H1 (cell line): ENCODE measurements around the gene CTRL. TPM values are rescaled to one million over a fixed set of nuclear protein-coding genes. Genes with fewer than 3 reads are reported as not detected.

Experiments
- CHD1 ChIP-seq: IDR thresholded peaks from 2 replicates; pipeline ENCODE4 v1.6.1; 2012; ENCODE audit warnings: low read depth, low read length, improper control_type of control experiment
- CHD7 ChIP-seq: fragments of 300-600 bp; sonication (generic); IDR thresholded peaks from 2 replicates; pipeline ENCODE4 v1.7.1; 2012; ENCODE audit warnings: low read length, moderate library complexity, mild to moderate bottlenecking, inconsistent platforms; ENCODE audit not compliant: insufficient replicate concordance
- EZH2 ChIP-seq: fragments of 200-600 bp; sonication (generic); IDR thresholded peaks from 2 replicates; pipeline ENCODE4 v1.7.1; 2012; ENCODE audit warnings: low read depth, mild to moderate bottlenecking, moderate library complexity, low read length, inconsistent platforms; ENCODE audit not compliant: severe bottlenecking
- HDAC6 ChIP-seq: IDR thresholded peaks from one replicate; pipeline ENCODE4 v1.7.1; 2012; ENCODE audit warnings: low read depth, mild to moderate bottlenecking, inconsistent platforms, low read length, moderate library complexity
- KDM1A ChIP-seq: fragments of 200-600, 300-600 bp; sonication (generic); IDR thresholded peaks from 2 replicates; pipeline ENCODE4 v1.7.1; 2016; ENCODE audit warnings: mild to moderate bottlenecking, low read length, borderline replicate concordance
- NANOG ChIP-seq: IDR thresholded peaks from 2 replicates; pipeline ENCODE4 v1.6.1; 2011; ENCODE audit warnings: low read length, low read depth, mild to moderate bottlenecking, inconsistent platforms; ENCODE audit not compliant: insufficient read depth, poor library complexity, severe bottlenecking
- SIN3A ChIP-seq, 2 experiments: IDR thresholded peaks in 1 of 2; conservative IDR thresholded peaks in 1 of 2; 2 replicates each; pipeline ENCODE4 v1.6.1; 2011 to 2012; ENCODE audit warnings: low read length in 2 of 2, improper control_type of control experiment in 1 of 2, low read depth in 1 of 2, mild to moderate bottlenecking in 1 of 2
- TBP ChIP-seq: IDR thresholded peaks from 2 replicates; pipeline ENCODE4 v1.6.1; 2011; ENCODE audit warnings: low read depth, low read length, improper control_type of control experiment
- USF2 ChIP-seq: IDR thresholded peaks from 2 replicates; pipeline ENCODE4 v1.6.1; 2011; ENCODE audit warnings: low read length, improper control_type of control experiment
- polyA plus RNA-seq, 7 experiments: library from polyadenylated mRNA; depleted of rRNA in 3 of 7; stranded (reverse) in 5 of 7; unstranded in 2 of 7; fragments of >200 nt in 5 of 7; fragments of 200-250 nt in 2 of 7; gene quantifications; 1 replicate in 5 of 7; 2 replicates in 1 of 7; 4 replicates in 1 of 7; pipeline versions ENCODE4 v1.2.1 to v1.2.3, GENCODE V29; 2011 to 2013; ENCODE audit warnings: missing spikeins in 2 of 7, mixed read lengths in 2 of 7
- total RNA-seq: library from RNA; stranded (reverse); fragmentation: NEBNext Ultra II Directional; extraction: Animal tissue kit (Norgen Biotek cat#: 25700); gene quantifications from 2 replicates; pipeline ENCODE4 v1.2.1, GENCODE V29; 2021

CTRL gene
- total and polyA plus RNA-seq, 2 of the 8 experiments (the other 6 are each of a cell fraction or from before 2014, with no cell fraction given) = 1.7 to 4.2 TPM

- no peak for TF ChIP-seq CHD7
- TF ChIP-seq CHD1 = no peak
- TF ChIP-seq NANOG = no peak
- no peak for TF ChIP-seq USF2
- no peak for TF ChIP-seq TBP
- no peak for TF ChIP-seq KDM1A
- no peak for TF ChIP-seq EZH2
- no peak for TF ChIP-seq SIN3A (conservative IDR thresholded peaks at IDR 0.05 in 1 of 2, IDR thresholded peaks at IDR 0.05 in 1 of 2; ENCODE audit: low read depth in 1 of 2, low read length in 2 of 2)
- TF ChIP-seq HDAC6 = no peak
Observed at GRCh38 chr16:67976205-67976604, 44.5 kb upstream of the CTRL start (continued).
